ENCODE measurements around the gene RAP2B.

The RAP2B gene

GRCh38 chr3:153160451-153161137 lies 1.4 kb upstream of the RAP2B start:
- peak; percentile 44 to 48 for DNase-seq (ENCODE audit: low read depth in 2 of 2)

GRCh38 chr3:153161138-153161713 lies 800 bp upstream of the RAP2B start:
- peak; percentile 66 to 77 for DNase-seq (ENCODE audit: low read depth in 2 of 2)

DNA sequence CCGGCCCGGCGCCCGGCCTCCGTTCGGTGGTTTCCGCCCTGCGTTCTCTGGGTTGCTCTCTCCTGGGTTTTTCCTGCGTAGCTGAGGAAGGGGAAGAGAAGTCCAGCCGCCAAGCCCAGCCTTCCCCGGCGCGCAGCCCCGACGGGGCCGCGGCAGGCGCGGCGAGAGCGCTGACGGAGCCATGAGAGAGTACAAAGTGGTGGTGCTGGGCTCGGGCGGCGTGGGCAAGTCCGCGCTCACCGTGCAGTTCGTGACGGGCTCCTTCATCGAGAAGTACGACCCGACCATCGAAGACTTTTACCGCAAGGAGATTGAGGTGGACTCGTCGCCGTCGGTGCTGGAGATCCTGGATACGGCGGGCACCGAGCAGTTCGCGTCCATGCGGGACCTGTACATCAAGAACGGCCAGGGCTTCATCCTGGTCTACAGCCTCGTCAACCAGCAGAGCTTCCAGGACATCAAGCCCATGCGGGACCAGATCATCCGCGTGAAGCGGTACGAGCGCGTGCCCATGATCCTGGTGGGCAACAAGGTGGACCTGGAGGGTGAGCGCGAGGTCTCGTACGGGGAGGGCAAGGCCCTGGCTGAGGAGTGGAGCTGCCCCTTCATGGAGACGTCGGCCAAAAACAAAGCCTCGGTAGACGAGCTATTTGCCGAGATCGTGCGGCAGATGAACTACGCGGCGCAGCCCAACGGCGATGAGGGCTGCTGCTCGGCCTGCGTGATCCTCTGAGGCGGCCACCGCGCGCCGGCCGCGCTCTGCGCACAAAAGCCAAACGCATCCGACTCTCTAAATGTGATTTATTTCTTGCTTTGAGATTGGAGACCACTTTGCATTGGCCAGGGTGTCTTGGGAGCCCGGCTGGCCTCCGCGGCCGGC lies 727 bp downstream of the RAP2B start:
- DNase-seq (ENCODE audit: low read depth in 2 of 2): peak; percentile 7 to 41

DNA sequence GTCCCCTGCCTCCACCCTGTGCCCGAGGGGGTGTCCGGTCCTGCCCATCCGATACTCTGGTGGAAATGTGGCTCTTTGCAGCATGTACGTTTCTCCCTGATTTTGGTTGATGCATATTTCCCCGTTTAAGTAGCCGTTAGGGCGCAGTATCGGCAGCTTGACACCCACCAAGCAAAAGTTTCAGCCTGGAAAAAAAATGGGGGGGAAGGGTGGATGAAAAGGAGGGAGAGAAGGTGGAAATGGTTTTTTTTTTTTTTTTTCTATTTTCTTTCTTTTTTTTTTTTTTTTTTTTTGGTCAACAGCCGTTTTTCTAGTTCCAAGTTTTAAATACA lies 1.3 kb downstream of the RAP2B start:
- no peak for DNase-seq (ENCODE audit: low read depth in 2 of 2)

GRCh38 chr3:153163756-153164550 lies 1.9 kb downstream of the RAP2B start:
- no peak for DNase-seq (ENCODE audit: low read depth in 2 of 2)

GRCh38 chr3:153165261-153165681 lies 3.2 kb downstream of the RAP2B start:
- DNase-seq (ENCODE audit: low read depth in 2 of 2): no peak

GRCh38 chr3:153166206-153166605 lies 4.2 kb downstream of the RAP2B start:
- peak in 1 of 2 donors; percentile 18 for DNase-seq (ENCODE audit: low read depth in 2 of 2)

DNA sequence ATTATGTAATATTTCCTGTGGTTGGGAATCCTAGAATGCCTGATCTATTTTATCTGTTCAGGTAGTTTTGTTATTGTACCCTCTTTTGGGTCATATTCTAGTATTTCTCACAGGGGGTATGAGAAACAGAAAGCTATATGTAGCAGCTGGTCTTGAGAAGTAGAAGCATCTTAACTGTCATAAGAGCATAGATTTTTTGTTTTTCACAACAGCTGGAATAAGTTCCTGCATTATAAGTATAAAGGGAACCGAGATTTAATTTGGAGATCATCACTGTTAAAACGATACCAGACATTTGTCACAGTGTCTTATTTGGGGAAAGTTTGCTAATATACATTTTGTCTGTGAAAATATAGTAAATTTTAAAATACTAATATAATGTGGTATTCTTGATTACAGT lies 4.8 kb downstream of the RAP2B start:
- no peak for DNase-seq (ENCODE audit: low read depth in 2 of 2)

DNA sequence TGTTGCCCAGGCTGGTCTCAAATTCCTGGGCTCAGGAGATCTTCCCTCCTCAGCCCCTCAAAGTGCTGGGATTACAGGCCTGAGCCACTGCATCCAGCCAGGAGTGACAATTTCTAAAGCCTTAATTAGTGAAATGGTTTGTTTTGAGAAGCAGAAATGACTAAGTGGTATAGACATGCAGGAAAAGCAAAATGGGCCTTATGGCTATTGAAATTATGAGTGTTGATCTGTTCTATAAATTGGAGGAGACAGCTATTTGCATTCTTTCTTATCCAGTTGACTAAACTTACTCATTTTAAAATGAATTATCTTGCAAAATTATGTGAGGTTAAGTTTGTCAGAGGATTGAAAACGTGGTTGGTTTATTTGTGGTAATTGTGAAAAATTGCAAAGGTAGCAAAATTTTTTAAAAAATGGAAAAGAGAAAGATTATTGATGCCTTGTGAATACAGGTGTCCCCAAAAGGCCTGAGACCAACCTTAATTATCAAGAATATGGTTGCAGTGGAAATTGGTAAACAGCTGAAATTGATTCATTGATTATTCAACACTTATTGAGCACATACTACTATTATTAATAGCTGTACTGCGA lies 7.9 kb downstream of the RAP2B start:
- no peak for DNase-seq (ENCODE audit: low read depth in 2 of 2)

GRCh38 chr3:153171256-153171655 lies 9.2 kb downstream of the RAP2B start:
- DNase-seq (ENCODE audit: low read depth in 2 of 2): no peak

- no peak for DNase-seq (ENCODE audit: low read depth in 2 of 2)
Observed at GRCh38 chr3:153171918-153172317, 9.9 kb downstream of the RAP2B start.

DNA sequence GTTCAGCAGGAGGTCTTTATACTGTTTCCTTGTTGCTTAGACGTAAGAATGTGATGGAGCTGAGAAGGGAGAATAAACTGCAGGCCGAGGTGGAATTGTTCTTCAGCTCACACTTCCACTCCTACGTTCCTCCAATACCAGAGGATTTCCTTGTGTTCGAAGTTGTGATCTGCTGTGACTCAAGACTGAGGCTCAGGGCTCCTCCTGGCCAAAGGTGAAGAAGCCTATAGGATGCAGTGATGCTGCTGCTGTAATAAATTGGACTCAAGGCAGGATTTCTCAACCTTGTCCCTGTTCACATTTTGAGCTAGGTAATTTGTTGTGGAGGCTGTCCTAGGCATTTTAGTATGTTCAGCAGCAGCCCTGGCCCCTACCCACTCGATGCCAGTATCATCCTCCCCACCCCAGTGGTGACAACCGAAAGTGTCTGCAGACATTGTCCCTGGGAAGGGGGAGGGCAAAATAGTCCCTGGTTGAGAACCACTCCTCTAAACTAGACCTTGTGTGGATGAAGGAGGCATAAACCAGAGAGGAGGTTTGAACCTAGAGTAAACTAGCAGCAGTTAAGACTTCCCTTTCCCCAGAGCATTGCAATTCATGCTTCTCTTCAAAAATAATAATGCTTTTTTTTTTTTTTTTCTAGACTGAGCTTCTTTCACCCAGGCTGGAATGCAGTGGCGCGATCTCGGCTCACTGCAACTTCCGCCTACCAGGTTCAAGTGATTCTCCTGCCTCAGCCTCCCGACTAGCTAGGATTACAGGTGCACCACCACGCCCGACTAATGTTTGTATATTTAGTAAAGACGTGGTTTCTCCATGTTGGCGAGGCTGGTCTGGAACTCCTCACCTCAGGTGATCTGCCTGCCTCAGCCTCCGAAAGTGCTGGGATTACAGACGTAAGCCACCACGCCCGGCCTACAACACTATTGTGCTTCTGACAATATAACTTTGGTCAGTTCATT lies 11.1 kb downstream of the RAP2B start:
- no peak for DNase-seq (ENCODE audit: low read depth in 2 of 2)

DNA sequence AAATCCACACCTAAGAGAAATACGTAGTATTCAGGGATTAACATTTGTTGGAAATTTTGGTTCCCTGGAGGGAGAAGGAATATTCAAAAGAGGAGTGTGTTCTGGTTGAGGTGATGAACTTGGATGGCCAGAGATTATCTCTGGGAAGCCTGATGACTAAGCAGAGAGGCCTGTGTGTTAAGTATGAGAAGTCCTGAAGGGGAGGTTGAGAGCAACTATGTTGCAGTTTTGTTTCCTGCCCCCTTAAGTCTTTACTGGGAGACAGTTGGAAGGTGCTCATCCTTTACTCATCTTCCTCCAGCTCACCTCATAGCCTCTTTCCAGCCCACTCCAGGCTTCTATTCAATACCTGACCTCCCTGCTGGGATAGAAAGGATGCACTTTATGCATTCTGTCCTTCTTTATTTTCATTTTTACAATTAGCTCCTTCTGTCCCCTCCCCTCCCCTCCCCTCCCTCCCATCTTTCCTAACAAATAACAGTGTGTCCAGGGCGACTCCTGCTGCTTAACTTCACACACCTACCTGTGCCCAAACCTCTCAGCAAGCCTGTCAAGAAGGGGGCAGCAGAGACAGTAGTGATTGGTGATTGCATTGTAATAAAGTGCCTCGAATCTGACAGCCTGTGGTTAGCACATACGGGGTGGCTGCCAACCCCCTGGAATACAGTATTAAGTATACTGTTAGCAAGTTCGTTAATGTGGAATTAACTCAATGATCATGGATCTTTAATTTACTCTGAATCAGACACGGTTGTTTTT lies 11.9 kb downstream of the RAP2B start:
- DNase-seq (ENCODE audit: low read depth in 2 of 2): no peak

DNA sequence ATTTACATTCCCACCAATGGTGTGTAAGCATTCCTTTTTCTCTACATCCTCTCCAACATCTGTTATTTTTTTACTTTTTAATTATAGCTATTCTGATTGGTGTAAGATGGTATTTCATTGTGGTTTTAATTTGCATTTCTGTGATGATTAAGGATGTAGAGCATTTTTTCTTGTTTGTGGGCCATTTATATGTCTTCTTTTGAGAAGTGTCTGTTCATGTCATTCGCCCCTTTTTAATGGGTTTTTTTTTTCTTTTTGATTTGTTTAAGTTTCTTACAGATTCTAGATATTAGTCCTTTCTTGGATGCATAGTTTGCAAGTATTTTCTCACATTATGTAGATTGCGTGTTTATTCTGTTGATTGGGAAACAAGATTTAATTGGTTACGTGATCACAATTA lies 14.2 kb downstream of the RAP2B start:
- DNase-seq (ENCODE audit: low read depth in 2 of 2): no peak

- DNase-seq (ENCODE audit: low read depth in 2 of 2): no peak
Observed at GRCh38 chr3:153180860-153181372, 18.9 kb downstream of the RAP2B start.

DNA sequence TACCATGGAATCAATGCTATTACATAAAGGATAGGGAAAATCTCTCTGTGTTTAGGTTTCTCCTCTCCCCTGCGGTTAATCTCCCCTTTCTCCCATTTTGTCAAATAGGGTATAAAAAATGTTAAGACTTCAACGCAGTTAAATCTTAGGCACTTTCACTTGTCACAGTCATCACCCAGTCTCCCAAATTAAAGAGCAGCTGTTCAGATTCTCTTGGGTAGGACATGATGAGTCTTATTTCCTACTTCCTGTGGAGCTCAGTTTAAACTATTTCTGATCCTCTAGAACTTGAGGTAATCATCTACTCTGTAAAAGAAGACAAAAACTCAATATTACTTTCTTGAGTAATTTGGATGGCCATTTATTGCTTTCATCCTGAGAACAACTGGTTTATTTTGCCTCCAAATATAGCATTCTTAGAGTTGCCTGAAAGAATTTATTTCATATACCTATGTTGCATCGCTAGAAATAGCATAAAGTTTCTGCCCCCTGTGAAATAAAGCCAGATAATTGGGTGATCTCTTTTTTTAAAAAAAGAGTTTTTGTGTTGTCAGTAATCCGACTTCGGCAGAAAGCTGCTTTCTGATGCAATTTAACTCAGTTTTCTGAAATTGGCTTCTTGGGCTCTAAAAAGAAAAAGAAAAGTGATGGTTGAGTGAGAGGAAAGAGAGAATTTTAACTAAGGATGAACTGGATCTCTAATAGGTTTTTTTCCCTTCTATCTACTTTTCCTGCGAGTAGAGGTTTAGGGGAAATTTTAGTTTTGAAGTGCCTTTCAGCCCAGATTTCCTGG lies 20.7 kb downstream of the RAP2B start:
- DNase-seq (ENCODE audit: low read depth in 2 of 2): no peak

- no peak for DNase-seq (ENCODE audit: low read depth in 2 of 2)
Observed at GRCh38 chr3:153190923-153191322, 28.9 kb downstream of the RAP2B start.

DNA sequence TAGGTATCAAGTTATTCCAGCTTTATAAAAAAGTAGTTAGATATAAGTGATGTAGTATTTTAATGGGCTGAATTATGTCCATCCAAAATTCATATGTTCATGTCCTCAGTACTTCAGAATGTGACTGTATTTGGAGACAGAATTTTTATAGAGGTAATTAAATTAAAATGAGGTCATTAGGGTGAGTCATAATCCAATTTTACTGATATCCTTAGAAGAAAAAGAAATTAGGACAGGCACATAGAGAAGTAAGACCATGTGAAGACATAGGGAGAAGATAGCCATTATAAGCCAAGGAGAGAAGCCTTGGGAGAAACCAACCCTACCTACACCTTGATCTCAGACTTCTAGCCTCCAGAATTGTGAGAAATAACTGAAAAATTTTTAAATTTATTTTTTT lies 30.3 kb downstream of the RAP2B start:
- no peak for DNase-seq (ENCODE audit: low read depth in 2 of 2)

Data from stimulated activated CD4-positive, alpha-beta T cell treated with anti-CD3 and anti-CD28 coated beads, Interleukin-1b, Interleukin-23, amount 100 ng/mL, for 4 hours (primary cell).